Measurements from ENCODE around the gene CHI3L2. TPM values are rescaled to one million over a fixed set of nuclear protein-coding genes. Genes with fewer than 3 reads are reported as not detected.

Gene CHI3L2
- total and polyA plus RNA-seq, 8 donors = 0.33 to 222 (median 0.56) TPM

DNA sequence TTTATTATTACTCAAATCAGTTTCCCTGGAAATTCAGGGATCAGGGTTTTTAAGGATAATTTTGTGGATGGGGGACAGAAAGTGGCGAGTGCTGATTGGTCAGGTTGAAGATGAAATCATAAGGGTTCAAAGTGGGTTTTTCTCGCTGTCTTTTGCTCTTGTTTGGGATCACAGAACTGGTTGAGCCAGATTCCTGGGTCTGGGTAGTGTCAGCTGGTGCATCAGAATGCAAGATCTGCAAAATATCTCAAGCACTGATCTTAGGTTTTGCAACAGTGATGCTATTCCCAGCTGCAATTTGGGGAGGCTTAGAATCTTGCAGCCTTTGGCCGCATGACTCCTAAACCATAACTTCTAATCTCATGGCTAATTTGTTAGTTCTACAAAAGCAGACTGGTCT, 9.3 kb downstream of the CHI3L2 start:
- no peak overlapping the region for H3K27ac ChIP-seq
- TF ChIP-seq, protein P1, sequence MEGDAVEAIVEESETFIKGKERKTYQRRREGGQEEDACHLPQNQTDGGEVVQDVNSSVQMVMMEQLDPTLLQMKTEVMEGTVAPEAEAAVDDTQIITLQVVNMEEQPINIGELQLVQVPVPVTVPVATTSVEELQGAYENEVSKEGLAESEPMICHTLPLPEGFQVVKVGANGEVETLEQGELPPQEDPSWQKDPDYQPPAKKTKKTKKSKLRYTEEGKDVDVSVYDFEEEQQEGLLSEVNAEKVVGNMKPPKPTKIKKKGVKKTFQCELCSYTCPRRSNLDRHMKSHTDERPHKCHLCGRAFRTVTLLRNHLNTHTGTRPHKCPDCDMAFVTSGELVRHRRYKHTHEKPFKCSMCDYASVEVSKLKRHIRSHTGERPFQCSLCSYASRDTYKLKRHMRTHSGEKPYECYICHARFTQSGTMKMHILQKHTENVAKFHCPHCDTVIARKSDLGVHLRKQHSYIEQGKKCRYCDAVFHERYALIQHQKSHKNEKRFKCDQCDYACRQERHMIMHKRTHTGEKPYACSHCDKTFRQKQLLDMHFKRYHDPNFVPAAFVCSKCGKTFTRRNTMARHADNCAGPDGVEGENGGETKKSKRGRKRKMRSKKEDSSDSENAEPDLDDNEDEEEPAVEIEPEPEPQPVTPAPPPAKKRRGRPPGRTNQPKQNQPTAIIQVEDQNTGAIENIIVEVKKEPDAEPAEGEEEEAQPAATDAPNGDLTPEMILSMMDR (IDR thresholded peaks at IDR 0.05) = no peak
- no peak for DNase-seq
- H3K27me3 ChIP-seq = no peaks in the 10 kb centered on the region
- H3K4me3 ChIP-seq = no peak overlapping the region
- no peaks in the 10 kb centered on the region for H3K9me3 ChIP-seq
- ATAC-seq = peak; percentile 27
- intact Hi-C loops (cut with DNase I) = no loop called here
- H3K4me1 ChIP-seq = no peaks in the 10 kb centered on the region
- H3K36me3 ChIP-seq = no peaks in the 10 kb centered on the region

DNA sequence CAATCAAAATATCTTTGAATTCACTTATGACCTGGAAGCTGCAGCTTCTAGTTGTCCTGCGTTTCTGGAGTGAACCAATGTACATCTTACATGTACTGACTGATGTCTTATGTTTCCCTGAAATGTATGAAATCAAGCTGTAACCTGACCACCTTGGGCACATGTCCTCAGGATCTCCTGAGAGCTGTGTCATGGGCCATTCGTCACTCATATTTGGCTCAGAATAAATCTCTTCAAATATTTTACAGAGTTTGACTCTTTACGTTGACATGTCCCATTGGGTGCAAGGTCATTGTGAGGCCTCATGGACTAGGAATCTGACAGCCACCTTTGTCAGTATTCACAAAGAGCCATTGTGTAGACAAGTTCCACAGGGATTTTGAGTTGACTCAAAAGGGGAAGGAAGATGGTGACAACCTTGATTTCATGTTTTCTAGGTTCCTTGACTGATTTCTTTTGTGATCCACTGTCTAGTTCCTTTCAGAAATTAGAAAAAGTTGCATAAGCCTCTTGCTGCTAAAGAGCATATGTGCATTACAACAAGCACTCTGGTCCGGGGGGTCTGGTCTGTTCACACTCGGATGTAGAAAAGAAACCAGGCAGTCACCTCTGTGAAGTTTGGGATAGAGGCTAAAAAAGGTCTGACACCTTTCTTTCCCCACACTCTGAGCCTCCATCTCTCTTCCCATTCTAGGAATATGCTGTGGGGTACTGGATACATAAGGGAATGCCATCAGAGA, 10.7 kb downstream of the CHI3L2 start:
- no peaks in the 10 kb centered on the region for H3K4me1 ChIP-seq
- intact Hi-C loops (cut with DNase I) = no loop called here
- no peaks in the 10 kb centered on the region for H3K36me3 ChIP-seq
- ATAC-seq (no peak), DNase-seq (no peak)
- TF ChIP-seq, protein P1 (IDR thresholded peaks at IDR 0.05) = no peak
- H3K27me3 ChIP-seq = no peaks in the 10 kb centered on the region
- no peak overlapping the region for H3K27ac ChIP-seq
- no peak overlapping the region for H3K4me3 ChIP-seq
- H3K9me3 ChIP-seq = no peaks in the 10 kb centered on the region

DNA sequence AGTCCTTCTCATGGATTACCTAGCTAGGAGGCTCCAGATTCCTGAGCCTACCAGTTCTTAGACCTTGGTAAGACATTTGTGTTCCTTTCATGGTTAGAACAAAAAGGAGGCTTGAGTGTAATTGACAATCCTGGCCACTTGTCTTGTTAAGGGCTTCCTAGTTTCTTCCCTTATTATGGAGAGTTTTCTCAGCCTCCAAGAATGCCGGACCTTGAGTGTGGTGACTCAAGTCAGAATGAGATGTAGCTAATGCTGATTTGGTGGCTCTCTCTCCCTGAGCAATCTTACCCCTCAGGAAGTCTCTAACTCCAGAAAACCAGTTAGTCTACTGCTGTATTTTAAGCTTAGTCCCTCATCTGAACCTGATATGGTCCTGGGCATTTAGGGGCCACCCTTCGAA, 14.3 kb downstream of the CHI3L2 start:
- Histone ChIP-seq H3K27me3 (no peaks in the 10 kb centered on the region), H3K9me3 (no peaks in the 10 kb centered on the region), H3K4me1 (no peaks in the 10 kb centered on the region), H3K4me3 (no peak overlapping the region), H3K27ac (no peak overlapping the region), H3K36me3 (no peaks in the 10 kb centered on the region)
- DNase-seq = no peak
- ATAC-seq = peak; percentile 80
- intact Hi-C loops (cut with DNase I) = no loop called here
- TF ChIP-seq, protein P1 (IDR thresholded peaks at IDR 0.05) = no peak

DNA sequence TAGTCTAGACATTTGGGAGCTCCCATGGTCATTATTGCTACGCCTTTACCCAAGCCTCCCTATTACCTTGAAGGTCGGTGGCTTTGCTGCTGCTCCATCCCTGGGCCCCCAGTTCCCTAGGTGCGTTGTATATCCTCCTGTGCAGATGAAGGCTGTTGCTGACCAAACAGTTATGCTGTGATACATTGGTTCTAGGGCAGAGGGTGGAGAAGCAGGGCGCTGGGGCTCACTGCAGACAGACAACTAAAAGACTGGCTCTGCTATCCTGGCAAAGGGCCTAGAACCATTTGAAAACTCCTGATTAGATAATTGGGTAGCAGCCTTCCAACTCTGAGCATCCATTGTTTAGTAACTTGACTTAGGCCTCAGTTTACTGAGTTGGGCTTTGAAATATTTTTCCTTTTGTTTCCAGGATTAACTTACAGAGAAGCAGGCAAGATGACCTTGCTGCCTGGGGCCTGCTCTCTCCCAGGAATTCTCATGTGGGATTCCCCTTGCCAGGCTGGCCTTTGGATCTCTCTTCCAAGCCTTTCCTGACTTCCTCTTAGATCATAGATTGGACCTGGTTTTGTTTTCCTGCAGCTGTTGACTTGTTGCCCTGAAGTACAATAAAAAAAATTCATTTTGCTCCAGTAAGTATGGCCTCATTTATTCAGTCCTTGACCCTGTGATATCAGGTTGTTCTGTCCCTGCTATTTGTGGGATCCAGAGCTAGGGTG, 15.5 kb downstream of the CHI3L2 start:
- Histone ChIP-seq H3K27ac (no peak overlapping the region), H3K9me3 (no peaks in the 10 kb centered on the region), H3K4me3 (no peak overlapping the region), H3K4me1 (no peaks in the 10 kb centered on the region), H3K36me3 (no peaks in the 10 kb centered on the region), H3K27me3 (no peaks in the 10 kb centered on the region)
- ATAC-seq (no peak), DNase-seq (no peak)
- TF ChIP-seq, protein P1 (IDR thresholded peaks at IDR 0.05) = no peak
- intact Hi-C loops (cut with DNase I) = no loop called here

DNA sequence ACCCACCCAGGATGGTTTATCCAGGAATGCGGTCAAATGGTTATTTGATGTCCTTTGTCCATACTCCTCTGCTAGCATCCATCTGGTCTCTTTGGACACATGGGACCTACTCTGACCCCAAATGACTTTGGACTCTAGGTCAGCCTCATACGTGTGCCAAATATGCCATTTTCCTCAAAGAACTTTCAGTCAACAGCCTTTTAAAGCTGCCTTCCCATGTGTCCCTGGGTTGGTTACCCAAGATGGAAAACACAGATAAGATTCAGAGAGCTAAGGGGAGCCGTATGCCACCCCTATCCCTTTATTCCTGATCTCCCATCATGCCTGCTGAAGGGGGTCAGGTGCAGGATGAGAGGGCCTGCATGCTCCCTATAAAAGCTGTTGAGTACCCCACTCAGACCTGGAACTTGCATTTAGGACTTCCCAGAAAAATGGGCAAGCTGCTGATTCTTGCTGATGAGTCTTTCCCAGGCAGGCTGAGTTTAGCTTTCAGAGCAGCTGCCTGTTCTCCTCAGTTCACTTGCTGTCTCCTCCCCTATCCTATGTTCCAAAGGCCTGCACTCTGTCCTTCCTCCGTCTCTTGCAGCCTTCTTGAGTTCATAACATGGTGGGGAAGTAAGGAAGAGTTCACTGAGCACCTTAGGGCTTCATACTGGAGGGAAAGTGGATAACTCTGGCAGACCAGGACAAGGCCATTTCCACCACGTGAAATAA, 19.8 kb downstream of the CHI3L2 start:
- intact Hi-C loops (cut with DNase I) = no loop called here
- no peaks in the 10 kb centered on the region for H3K27me3 ChIP-seq
- H3K36me3 ChIP-seq = no peaks in the 10 kb centered on the region
- no peaks in the 10 kb centered on the region for H3K9me3 ChIP-seq
- no peak overlapping the region for H3K27ac ChIP-seq
- DNase-seq (no peak), ATAC-seq (no peak)
- TF ChIP-seq, protein P1 (IDR thresholded peaks at IDR 0.05) = no peak
- no peak overlapping the region for H3K4me3 ChIP-seq
- H3K4me1 ChIP-seq = no peaks in the 10 kb centered on the region
